Testis (tissue), 2 donors: Measurements from ENCODE around the gene HNRNPCL4.
"Not testable (repeated sequence)": the region's sequence is repeated elsewhere in the genome, so short reads cannot be mapped to it uniquely, and the experiment has no call there.

Source experiments
- POLR2A ChIP-seq: fragments of 450-650 bp; IDR thresholded peaks from one replicate; pipeline ENCODE4 v1.6.1; 2017; ENCODE audit warnings: antibody characterized with exemption, mild to moderate bottlenecking, moderate library complexity
- TF ChIP-seq, protein P1 (sequence below), 3 experiments: fragments of 450-650 bp in 2 of 3; fragments of 200-600 bp in 1 of 3; sonication (generic) in 1 of 3; IDR thresholded peaks; one replicate each; pipeline ENCODE4 v1.5.1; 2016 to 2019; ENCODE audit warnings: antibody characterized with exemption in 3 of 3, mild to moderate bottlenecking in 2 of 3, moderate library complexity in 1 of 3

- TF ChIP-seq POLR2A, result not testable (repeated sequence)
- TF ChIP-seq, protein P1, sequence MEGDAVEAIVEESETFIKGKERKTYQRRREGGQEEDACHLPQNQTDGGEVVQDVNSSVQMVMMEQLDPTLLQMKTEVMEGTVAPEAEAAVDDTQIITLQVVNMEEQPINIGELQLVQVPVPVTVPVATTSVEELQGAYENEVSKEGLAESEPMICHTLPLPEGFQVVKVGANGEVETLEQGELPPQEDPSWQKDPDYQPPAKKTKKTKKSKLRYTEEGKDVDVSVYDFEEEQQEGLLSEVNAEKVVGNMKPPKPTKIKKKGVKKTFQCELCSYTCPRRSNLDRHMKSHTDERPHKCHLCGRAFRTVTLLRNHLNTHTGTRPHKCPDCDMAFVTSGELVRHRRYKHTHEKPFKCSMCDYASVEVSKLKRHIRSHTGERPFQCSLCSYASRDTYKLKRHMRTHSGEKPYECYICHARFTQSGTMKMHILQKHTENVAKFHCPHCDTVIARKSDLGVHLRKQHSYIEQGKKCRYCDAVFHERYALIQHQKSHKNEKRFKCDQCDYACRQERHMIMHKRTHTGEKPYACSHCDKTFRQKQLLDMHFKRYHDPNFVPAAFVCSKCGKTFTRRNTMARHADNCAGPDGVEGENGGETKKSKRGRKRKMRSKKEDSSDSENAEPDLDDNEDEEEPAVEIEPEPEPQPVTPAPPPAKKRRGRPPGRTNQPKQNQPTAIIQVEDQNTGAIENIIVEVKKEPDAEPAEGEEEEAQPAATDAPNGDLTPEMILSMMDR (IDR thresholded peaks at IDR 0.05), result not testable (repeated sequence)
Observed at GRCh38 chr1:13201309-13201708, 35.9 kb upstream of the HNRNPCL4 start, which contains the start of gene PRAMEF13.
